WTC11 (cell line): Measurements from ENCODE around the gene SRSF8. TPM values are rescaled to one million over a fixed set of nuclear protein-coding genes. Genes with fewer than 3 reads are reported as not detected.

Source experiments
- ATAC-seq: fragments of 200-7000 bp; cut with Tn5 transposase; 2 replicates; pipeline ENCODE4 v1.10.0; 2021; ENCODE audit warnings: mild to moderate bottlenecking, moderate library complexity
- CTCF ChIA-PET: fragments of 300-600 bp; sonication (Branson Sonifier 250); formaldehyde crosslinking; loops from one replicate; lab custom pipeline; 2021; ENCODE audit warnings: antibody characterized with exemption; lab: Charles Lee
- POLR2A ChIA-PET: fragments of 350-600 bp; sonication (Branson Sonifier 250); formaldehyde crosslinking; loops from one replicate; lab custom pipeline; 2021; ENCODE audit warnings: antibody characterized with exemption; lab: Charles Lee
- DNase-seq: peaks from one replicate; pipeline ENCODE4 v3.0.0; 2021; ENCODE audit warnings: low spot score
- H3K27ac Mint-ChIP-seq: 2 replicates; pipeline ENCODE4 v1.8.0; 2021; ENCODE audit warnings: mixed read lengths
- H3K27me3 Mint-ChIP-seq: 2 replicates; pipeline ENCODE4 v1.8.0; 2021; ENCODE audit warnings: low read depth, mild to moderate bottlenecking, moderate library complexity, mixed read lengths
- H3K36me3 Mint-ChIP-seq: 2 replicates; pipeline ENCODE4 v1.8.0; 2021; ENCODE audit warnings: mixed read lengths
- H3K4me1 Mint-ChIP-seq: 2 replicates; pipeline ENCODE4 v1.8.0; 2022; ENCODE audit warnings: mixed read lengths
- H3K4me3 Mint-ChIP-seq: 2 replicates; pipeline ENCODE4 v1.8.0; 2021; ENCODE audit warnings: mild to moderate bottlenecking, moderate library complexity, mixed read lengths
- H3K9me3 Mint-ChIP-seq: 2 replicates; pipeline ENCODE4 v1.8.0; 2021; ENCODE audit warnings: mixed read lengths
- AFF4 ChIP-seq: sonication (generic); formaldehyde crosslinking; IDR thresholded peaks from 2 replicates; pipeline ENCODE4 v1.8.1; 2023; ENCODE audit warnings: mild to moderate bottlenecking, missing genetic modification reagents, borderline replicate concordance
- E2F1 ChIP-seq: sonication (generic); formaldehyde crosslinking; IDR thresholded peaks from 2 replicates; pipeline ENCODE4 v1.8.0; 2022; ENCODE audit warnings: mild to moderate bottlenecking, missing genetic modification reagents
- FOXJ3 ChIP-seq: sonication (generic); formaldehyde crosslinking; IDR thresholded peaks from 2 replicates; pipeline ENCODE4 v1.9.0; 2021; ENCODE audit warnings: missing genetic modification reagents, mild to moderate bottlenecking, borderline replicate concordance
- FOXP4 ChIP-seq: sonication (generic); formaldehyde crosslinking; IDR thresholded peaks from 2 replicates; pipeline ENCODE4 v1.8.0; 2022; ENCODE audit warnings: mild to moderate bottlenecking, missing genetic modification reagents
- GRHL2 ChIP-seq: fragments of 250-450 bp; sonication (Bioruptor Pico); IDR thresholded peaks from 2 replicates; pipeline ENCODE4 v1.8.0; 2022; ENCODE audit warnings: mild to moderate bottlenecking, moderate library complexity; ENCODE audit not compliant: insufficient replicate concordance, severe bottlenecking
- MXD4 ChIP-seq: fragments of 250-450 bp; sonication (Bioruptor Pico); IDR thresholded peaks from 2 replicates; pipeline ENCODE4 v1.8.0; 2021; ENCODE audit warnings: mild to moderate bottlenecking, moderate library complexity, borderline replicate concordance
- NFATC4 ChIP-seq: fragments of 250-450 bp; sonication (Bioruptor Pico); IDR thresholded peaks from 2 replicates; pipeline ENCODE4 v1.9.0; 2021; ENCODE audit warnings: mild to moderate bottlenecking
- NFE2L1 ChIP-seq: sonication (generic); formaldehyde crosslinking; IDR thresholded peaks from 2 replicates; pipeline ENCODE4 v1.8.1; 2023; ENCODE audit warnings: missing genetic modification reagents
- NFYB ChIP-seq: sonication (generic); formaldehyde crosslinking; conservative IDR thresholded peaks from 2 replicates; pipeline ENCODE4 v1.8.0; 2022; ENCODE audit warnings: low read depth, missing genetic modification reagents
- SP1 ChIP-seq: sonication (generic); formaldehyde crosslinking; conservative IDR thresholded peaks from 2 replicates; pipeline ENCODE4 v1.8.1; 2022; ENCODE audit warnings: missing genetic modification reagents
- ZMAT4 ChIP-seq: fragments of 250-450 bp; sonication (Bioruptor Pico); IDR thresholded peaks from 2 replicates; pipeline ENCODE4 v1.9.0; 2021; ENCODE audit warnings: mild to moderate bottlenecking
- total RNA-seq: library from RNA; stranded (reverse); gene quantifications from 3 replicates; pipeline ENCODE4 v1.2.3, GENCODE V29; 2021
- TF ChIP-seq, protein P1 (sequence below): sonication (generic); formaldehyde crosslinking; IDR thresholded peaks from 2 replicates; pipeline ENCODE4 v1.8.0; 2023; ENCODE audit warnings: missing genetic modification reagents

The SRSF8 gene
- total RNA-seq, 1 experiment from 2014 or later: 20.9 TPM

DNA sequence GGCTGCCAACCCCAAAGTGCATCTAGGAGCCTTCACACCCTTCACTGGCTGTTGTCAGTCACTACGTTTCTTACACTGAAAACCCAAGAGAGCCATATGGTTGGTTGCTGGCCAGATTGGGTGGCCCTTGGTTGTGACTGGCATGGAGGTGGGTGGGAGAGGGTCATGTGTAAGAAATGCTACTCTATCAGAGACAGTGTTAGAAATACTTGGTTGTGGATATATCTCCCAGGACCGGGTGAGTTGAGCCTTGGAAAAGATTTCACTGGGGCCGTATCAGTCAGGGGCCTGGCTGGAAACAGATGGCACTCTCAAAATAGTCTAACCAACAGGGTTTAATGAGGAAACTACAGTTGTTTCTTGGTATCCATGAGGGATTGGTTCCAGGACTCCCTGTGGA is 38.1 kb downstream of the SRSF8 start:
- Mint-ChIP-seq H3K36me3 (no peaks in the 10 kb centered on the region), H3K4me1 (peaks cover 30% of the 10 kb centered on the region), H3K4me3 (no peak overlapping the region), H3K27me3 (no peaks in the 10 kb centered on the region; the same call in 1 of the 2 replicates), H3K9me3 (no peaks in the 10 kb centered on the region), H3K27ac (no peak overlapping the region)
- ChIA-PET POLR2A (no interaction called here), CTCF (interaction anchor here (1.1 kb wide), 1 partner anchor 11 kb away, joined by 4 read pairs; no protein-coding TSS in a partner anchor)
- TF ChIP-seq ZMAT4 (CRISPR knock-in tag) (no peak), SP1 (CRISPR knock-in tag) (no peak), MXD4 (CRISPR knock-in tag) (no peak), E2F1 (no peak)
- TF ChIP-seq, protein P1, sequence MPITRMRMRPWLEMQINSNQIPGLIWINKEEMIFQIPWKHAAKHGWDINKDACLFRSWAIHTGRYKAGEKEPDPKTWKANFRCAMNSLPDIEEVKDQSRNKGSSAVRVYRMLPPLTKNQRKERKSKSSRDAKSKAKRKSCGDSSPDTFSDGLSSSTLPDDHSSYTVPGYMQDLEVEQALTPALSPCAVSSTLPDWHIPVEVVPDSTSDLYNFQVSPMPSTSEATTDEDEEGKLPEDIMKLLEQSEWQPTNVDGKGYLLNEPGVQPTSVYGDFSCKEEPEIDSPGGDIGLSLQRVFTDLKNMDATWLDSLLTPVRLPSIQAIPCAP (CRISPR knock-in tag): no peak
- ATAC-seq: no peak
- no peak for DNase-seq

DNA sequence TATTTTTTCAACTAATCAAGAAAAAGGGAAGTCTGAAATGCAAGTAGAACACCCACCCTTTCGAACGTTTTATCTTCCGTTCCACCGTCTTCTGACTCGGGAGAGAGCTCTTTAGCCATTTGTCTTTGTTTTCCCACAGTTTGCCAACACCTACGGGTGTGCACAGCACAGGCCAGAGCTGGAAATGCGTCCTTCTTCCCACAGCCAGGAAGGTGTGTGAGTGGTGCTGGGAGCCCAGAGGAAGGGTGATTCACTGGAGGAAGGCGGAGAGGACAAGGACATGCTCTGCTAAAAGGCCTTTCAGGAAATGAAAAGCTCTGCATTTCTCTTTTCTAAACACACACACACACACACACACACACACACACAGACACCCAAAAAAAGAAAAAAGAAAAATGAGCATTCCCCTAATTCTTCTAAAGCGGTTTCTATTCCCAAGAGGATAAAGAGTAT is 41.5 kb downstream of the SRSF8 start:
- H3K36me3 Mint-ChIP-seq: no peaks in the 10 kb centered on the region
- peaks cover 30% of the 10 kb centered on the region for H3K4me1 Mint-ChIP-seq
- CTCF ChIA-PET: interaction anchor here (1.1 to 2.8 kb wide), 4 partner anchors 15 to 42 kb away, joined by 4 to 11 read pairs (median 8); partner anchors contain the start of gene SRSF8
- ATAC-seq (peak; percentile 41), DNase-seq (no peak)
- POLR2A ChIA-PET: interaction anchor here (0.7 to 2.1 kb wide), 2 partner anchors 41 to 43 kb away, joined by 3 to 11 read pairs; partner anchors contain the start of gene SRSF8
- H3K9me3 Mint-ChIP-seq: peaks cover 13% of the 10 kb centered on the region
- no peaks in the 10 kb centered on the region; the same call in 1 of the 2 replicates for H3K27me3 Mint-ChIP-seq
- TF ChIP-seq FOXP4 (CRISPR knock-in tag) (no peak), NFYB (no peak), AFF4 (CRISPR knock-in tag) (no peak), FOXJ3 (no peak), GRHL2 (CRISPR knock-in tag) (no peak), NFE2L1 (no peak), NFATC4 (no peak)
- H3K27ac Mint-ChIP-seq: peak overlapping the region; percentile 37; the same call in 1 of the 2 replicates
- H3K4me3 Mint-ChIP-seq: peak overlapping the region; percentile 60
